Measurements from ENCODE around the gene ZNF638.

DNA sequence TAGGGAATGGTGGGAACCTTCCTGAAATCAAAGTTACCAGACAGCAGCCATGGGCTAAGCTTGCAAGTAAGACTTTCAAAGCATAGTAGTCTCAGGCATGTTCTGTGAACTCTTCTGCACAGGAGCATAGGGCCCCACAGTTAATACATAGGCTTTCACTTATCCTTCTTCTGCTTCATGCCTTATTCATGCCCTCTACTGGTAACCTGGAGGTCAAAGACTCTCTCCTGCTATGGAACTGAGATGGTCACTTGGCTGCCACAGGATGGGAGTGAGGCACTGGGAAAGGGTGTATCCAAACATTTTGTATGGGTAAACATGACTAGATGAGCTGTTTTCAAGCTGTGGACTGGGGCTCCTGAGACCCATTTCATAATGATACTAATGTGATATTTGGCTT, 49.1 kb upstream of the ZNF638 start:
- TF ChIP-seq ZNF274 (IDR thresholded peaks at IDR 0.05; ENCODE audit: low read depth, low read length) (no peak), YY1 (IDR thresholded peaks at IDR 0.05; ENCODE audit: insufficient read depth, insufficient read length) (no peak)

Data from NT2/D1 (cell line).